Right lobe of liver (tissue), 6 donors: ENCODE data around the gene CERK. TPM values are rescaled to one million over a fixed set of nuclear protein-coding genes. Genes with fewer than 3 reads are reported as not detected.
A peak's percentile ranks its signal among the peaks of the same experiment; 100 is the strongest.

Source experiments
- ATAC-seq, 4 donors: fragments of 200-7000 bp; cut with Tn5 transposase; one replicate each; pipeline ENCODE4 v1.9.1; 2020; ENCODE audit warnings: mild to moderate bottlenecking in 4 of 4, moderate library complexity in 4 of 4
- DNase-seq, 3 donors: peaks; one replicate each; pipeline ENCODE4 v3.0.0-alpha.2; 2020
- H3K27ac ChIP-seq, 3 donors: fragments of 200-600 bp; one replicate each; pipeline ENCODE4 v1.8.0; 2022
- H3K27me3 ChIP-seq, 2 donors: fragments of 200-600 bp; one replicate each; pipeline ENCODE4 v1.8.0; 2022
- H3K36me3 ChIP-seq, 4 donors: fragments of 200-600 bp; sonication (generic) in 1 of 4; one replicate each; pipeline versions ENCODE4 v1.5.1 to v1.8.0; 2017 to 2022; ENCODE audit warnings: control low read depth in 1 of 4
- H3K4me1 ChIP-seq, 4 donors: fragments of 200-600 bp; sonication (generic) in 1 of 4; one replicate each; pipeline versions ENCODE4 v1.5.1 to v1.8.0; 2017 to 2022; ENCODE audit warnings: control low read depth in 1 of 4
- H3K4me3 ChIP-seq, 3 donors: fragments of 200-600 bp; one replicate each; pipeline ENCODE4 v1.8.0; 2022
- H3K9me3 ChIP-seq, 4 donors: fragments of 200-600 bp; sonication (generic) in 1 of 4; one replicate each; pipeline versions ENCODE4 v1.5.1 to v1.8.0; 2017 to 2022; ENCODE audit warnings: control low read depth in 1 of 4
- POLR2A ChIP-seq: fragments of 450-650 bp; IDR thresholded peaks from one replicate; pipeline ENCODE4 v1.6.1; 2017; ENCODE audit warnings: antibody characterized with exemption, mild to moderate bottlenecking
- WGBS: methylation state at CpG from one replicate; pipeline ENCODE4 v1.1.6; 2018; ENCODE audit warnings: low coverage, low lambda C conversion rate; ENCODE audit not compliant: insufficient coverage; ENCODE audit errors: missing lambda C conversion rate; 5-methylcytosine and 5-hydroxymethylcytosine counted together
- intact Hi-C, 2 donors: fragments of 100-400 bp; cut with DNase I; formaldehyde crosslinking; loops; one replicate each; pipeline versions ENCODE4 v1.11.2 to v1.14.1; 2022
- total RNA-seq, 6 experiments: library from RNA; depleted of rRNA in 2 of 6; stranded (reverse); fragments of >200 nt in 2 of 6; fragmentation: NEBNext Ultra II Directional in 3 of 6; extraction: Animal tissue kit (Norgen Biotek cat#: 25700) in 3 of 6; gene quantifications; one replicate each; pipeline versions ENCODE4 v1.1.0 to v1.2.4, GENCODE V29; 2016 to 2023
- TF ChIP-seq, protein P1 (sequence below), 4 donors: fragments of 200-600 bp in 3 of 4; fragments of 450-650 bp in 1 of 4; IDR thresholded peaks; one replicate each; pipeline versions ENCODE4 v1.5.1 to v1.8.0; 2016 to 2022; ENCODE audit warnings: antibody characterized with exemption in 4 of 4, mild to moderate bottlenecking in 2 of 4
- donor health status: DM: no; HTN: yes; CAD: no.
- donor health status: DM: no; HTN: no; CAD: no.
- donor health status: DM: no; HTN: no; CAD: no.
- donor health status: DM: no; HTN: yes; CAD: no.
- donor health status: DM: no; HTN: yes; CAD: no.

CERK gene
- total RNA-seq, 6 experiments from 2014 or later: 9.6 to 27.5 (median 18.5) TPM

DNA sequence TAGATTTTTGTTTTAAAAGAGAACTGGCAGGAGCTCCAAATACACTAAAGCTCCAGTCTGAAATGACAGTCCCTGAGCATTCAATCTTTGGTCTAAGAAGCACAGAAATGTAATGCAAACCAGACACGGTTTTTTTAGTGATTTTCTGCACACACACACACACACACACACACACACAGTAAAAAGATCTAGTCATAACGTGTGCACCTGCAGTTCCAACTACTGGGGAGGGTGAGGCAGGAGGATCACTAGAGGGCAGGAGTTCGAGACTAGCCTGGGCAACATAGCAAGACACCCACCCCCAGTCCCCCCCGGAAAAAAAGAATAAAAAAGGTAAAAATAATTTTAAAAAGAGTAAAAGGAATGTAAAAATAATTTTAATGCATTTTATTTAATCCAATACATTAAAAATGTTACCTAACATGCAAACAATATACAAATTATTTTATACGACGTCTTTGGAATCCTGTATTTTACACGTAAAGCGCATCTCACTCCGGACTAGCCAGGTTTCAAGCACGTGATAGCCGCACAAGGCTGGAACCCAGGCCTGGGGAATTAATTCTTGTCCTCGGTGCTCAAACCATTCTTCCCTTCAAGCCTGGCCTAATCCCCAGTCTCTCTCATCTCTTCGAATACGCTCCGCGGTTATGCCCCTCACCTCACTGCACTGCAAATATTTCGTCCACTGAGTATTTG, 23.6 kb upstream of the CERK start:
- DNase-seq (peak in 1 of 3 donors; percentile 42), ATAC-seq (no peak)
- Histone ChIP-seq H3K36me3 (no peaks in the 10 kb centered on the region), H3K4me3 (peak overlapping the region; percentile 80 to 96 (median 84)), H3K4me1 (peaks cover 0 to 48% (median 20%) of the 10 kb centered on the region in 4 donors), H3K27ac (peak overlapping the region; percentile 85 to 98 (median 90)), H3K9me3 (no peaks in the 10 kb centered on the region), H3K27me3 (no peaks in the 10 kb centered on the region)
- no peak for TF ChIP-seq POLR2A
- TF ChIP-seq, protein P1, sequence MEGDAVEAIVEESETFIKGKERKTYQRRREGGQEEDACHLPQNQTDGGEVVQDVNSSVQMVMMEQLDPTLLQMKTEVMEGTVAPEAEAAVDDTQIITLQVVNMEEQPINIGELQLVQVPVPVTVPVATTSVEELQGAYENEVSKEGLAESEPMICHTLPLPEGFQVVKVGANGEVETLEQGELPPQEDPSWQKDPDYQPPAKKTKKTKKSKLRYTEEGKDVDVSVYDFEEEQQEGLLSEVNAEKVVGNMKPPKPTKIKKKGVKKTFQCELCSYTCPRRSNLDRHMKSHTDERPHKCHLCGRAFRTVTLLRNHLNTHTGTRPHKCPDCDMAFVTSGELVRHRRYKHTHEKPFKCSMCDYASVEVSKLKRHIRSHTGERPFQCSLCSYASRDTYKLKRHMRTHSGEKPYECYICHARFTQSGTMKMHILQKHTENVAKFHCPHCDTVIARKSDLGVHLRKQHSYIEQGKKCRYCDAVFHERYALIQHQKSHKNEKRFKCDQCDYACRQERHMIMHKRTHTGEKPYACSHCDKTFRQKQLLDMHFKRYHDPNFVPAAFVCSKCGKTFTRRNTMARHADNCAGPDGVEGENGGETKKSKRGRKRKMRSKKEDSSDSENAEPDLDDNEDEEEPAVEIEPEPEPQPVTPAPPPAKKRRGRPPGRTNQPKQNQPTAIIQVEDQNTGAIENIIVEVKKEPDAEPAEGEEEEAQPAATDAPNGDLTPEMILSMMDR (IDR thresholded peaks at IDR 0.05): no peak
- intact Hi-C loops: no loop called here
- WGBS: 2% methylated on average over 17 of the region's 17 CpGs

DNA sequence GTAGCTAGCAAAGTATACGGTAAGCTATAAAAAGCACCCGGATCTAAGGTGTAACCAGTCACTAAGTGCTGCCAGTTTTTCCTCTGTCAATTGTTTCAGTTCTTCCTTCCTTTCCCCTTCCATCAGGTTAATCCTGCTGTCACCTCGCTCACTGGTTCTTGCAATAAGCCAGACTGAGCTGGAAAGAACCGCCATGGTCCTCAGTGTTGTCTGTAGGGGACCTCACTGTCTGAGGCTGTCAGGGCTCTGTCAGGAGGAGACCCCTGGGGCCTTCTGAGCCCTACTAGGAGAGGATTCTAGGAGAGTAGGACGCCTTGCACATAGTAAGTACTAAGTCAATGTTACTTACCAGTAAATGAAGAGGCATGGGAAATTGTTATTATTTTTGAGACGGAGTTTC, 23.0 kb upstream of the CERK start:
- no peak for TF ChIP-seq POLR2A
- TF ChIP-seq, protein P1 (IDR thresholded peaks at IDR 0.05): no peak
- no peak for ATAC-seq
- WGBS: 87% methylated on average over 5 of the region's 6 CpGs
- H3K4me1 ChIP-seq: peaks cover 0 to 49% (median 20%) of the 10 kb centered on the region in 4 donors
- intact Hi-C loops: no loop called here
- no peaks in the 10 kb centered on the region for H3K9me3 ChIP-seq
- H3K4me3 ChIP-seq: no peak overlapping the region
- H3K27ac ChIP-seq: peak overlapping the region in 1 of 3 donors; percentile 18
- H3K27me3 ChIP-seq: no peaks in the 10 kb centered on the region
- H3K36me3 ChIP-seq: no peaks in the 10 kb centered on the region
- DNase-seq: peak in 1 of 3 donors; percentile 7

DNA sequence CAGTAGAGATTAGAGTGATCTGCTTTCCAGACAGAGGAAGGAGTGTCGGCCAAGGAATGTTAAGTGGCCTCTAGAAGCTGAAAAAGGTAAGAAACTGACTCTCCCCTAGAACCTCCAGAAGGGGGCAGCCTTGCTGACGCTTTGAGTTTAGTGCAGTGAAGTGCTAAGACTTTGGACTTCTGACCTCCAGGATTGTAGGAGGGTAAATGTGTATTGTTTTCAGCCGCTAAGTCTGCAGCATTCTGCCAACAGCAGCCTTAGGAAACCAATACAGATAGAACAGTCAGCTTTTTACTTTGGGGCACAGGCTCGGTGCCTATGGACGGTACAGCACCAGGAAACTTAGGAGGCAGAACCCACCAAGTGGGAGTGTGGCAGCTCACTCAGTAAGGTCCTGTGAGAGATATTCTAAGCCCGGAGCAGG, 20.8 kb upstream of the CERK start:
- DNase-seq: peak in 2 of 3 donors; percentile 43 to 57
- peak; percentile 40 to 62 (median 52) for ATAC-seq
- H3K27me3 ChIP-seq: no peaks in the 10 kb centered on the region
- no peak overlapping the region for H3K4me3 ChIP-seq
- intact Hi-C loops: no loop called here
- 12% methylated on average over 5 of the region's 6 CpGs for WGBS
- H3K4me1 ChIP-seq: peaks cover 0 to 59% (median 22%) of the 10 kb centered on the region in 4 donors
- H3K36me3 ChIP-seq: no peaks in the 10 kb centered on the region
- no peaks in the 10 kb centered on the region for H3K9me3 ChIP-seq
- H3K27ac ChIP-seq: peak overlapping the region in 2 of 3 donors; percentile 57 to 73
- TF ChIP-seq POLR2A: no peak
- TF ChIP-seq, protein P1 (IDR thresholded peaks at IDR 0.05): peak; percentile 70 to 85 (median 78)

DNA sequence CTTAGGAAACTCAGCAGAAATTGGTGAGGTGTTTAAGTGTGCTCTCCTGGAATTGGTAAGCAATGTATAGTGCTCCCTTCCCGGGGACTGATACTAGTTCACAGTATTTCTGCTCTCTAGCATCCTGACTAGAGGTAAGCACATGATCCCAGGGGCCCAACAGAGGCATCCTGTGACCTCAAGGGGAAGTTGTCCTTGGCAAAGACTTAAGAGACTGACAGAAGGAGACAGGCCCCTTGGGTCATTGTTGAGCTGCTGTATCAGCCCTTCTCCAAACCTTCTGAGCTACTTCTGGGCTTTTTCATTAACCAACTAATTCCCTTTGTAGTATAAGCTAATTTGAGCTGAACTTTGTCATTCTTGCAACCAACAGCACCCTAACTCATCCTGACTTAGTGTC, 20.1 kb upstream of the CERK start:
- H3K4me3 ChIP-seq: no peak overlapping the region
- TF ChIP-seq POLR2A: no peak
- WGBS: no CpG with 5 or more reads among the region's 1 CpG
- ATAC-seq (no peak), DNase-seq (peak in 1 of 3 donors; percentile 16)
- no peaks in the 10 kb centered on the region for H3K36me3 ChIP-seq
- intact Hi-C loops: no loop called here
- H3K9me3 ChIP-seq: no peaks in the 10 kb centered on the region
- H3K27ac ChIP-seq: peak overlapping the region in 1 of 3 donors; percentile 73
- peaks cover 0 to 60% (median 22%) of the 10 kb centered on the region in 4 donors for H3K4me1 ChIP-seq
- H3K27me3 ChIP-seq: no peaks in the 10 kb centered on the region

DNA sequence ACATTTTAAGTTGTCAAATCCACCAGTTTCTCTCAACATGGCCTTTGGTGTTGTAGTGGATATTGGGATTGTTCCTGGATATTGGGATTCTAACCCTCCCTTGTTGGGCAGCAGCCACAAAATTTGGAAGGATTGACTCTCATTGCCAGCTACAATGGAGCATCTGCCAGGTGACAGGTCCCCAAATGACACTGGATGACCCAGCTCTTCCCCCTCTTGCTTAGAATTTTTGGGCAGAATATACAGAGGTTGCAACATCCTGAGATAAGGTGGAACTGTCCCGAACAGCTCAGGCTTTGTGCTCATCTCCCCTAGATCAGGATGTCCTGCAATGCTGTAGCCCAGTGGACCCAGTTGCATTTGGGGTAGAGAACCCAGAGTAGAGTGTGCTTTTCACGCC, 19.1 kb upstream of the CERK start:
- Histone ChIP-seq H3K27ac (peak overlapping the region in 1 of 3 donors; percentile 51), H3K27me3 (no peaks in the 10 kb centered on the region), H3K9me3 (no peaks in the 10 kb centered on the region), H3K4me3 (no peak overlapping the region), H3K4me1 (peaks cover 0 to 64% (median 27%) of the 10 kb centered on the region in 4 donors), H3K36me3 (no peaks in the 10 kb centered on the region)
- DNase-seq: peak in 2 of 3 donors; percentile 17 to 78
- intact Hi-C loops: no loop called here
- TF ChIP-seq, protein P1 (IDR thresholded peaks at IDR 0.05): no peak
- TF ChIP-seq POLR2A: no peak
- ATAC-seq: peak; percentile 7 to 46 (median 36)
- 28% methylated on average over 2 of the region's 2 CpGs for WGBS
